ENCODE results near the gene ATOH8. TPM values are rescaled to one million over a fixed set of nuclear protein-coding genes. Genes with fewer than 3 reads are reported as not detected.

Gene ATOH8
- total RNA-seq, 2 experiments from 2014 or later: 0.44 TPM; not detected in 1

DNA sequence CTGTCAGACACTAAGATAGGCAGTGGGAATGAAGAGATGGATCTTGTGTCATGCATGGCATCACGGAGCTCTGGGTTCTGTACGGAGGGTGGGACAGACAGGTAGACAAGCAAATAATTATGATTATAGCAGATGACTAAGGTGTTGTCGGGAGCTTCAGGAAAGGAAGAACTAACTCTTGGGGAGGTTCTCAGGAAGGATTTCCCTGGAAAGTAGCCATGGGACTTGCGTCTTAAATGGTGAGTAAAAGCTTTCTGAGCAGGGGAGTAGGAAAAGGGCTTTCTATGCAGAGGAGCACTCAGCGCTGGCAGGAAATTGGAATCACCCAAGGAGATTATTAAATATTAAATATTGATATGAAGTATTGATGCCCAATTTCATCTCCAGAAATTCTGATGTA is 35.5 kb downstream of the ATOH8 start:
- no TSS peak for BruUV-seq (replicated peaks)
- Histone ChIP-seq H3K36me3 (ENCODE audit: insufficient read depth, low read length) (no peaks in the 10 kb centered on the region), H3K79me2 (ENCODE audit: insufficient read depth, low read depth, low read length) (no peaks in the 10 kb centered on the region), H2AFZ (ENCODE audit: low read length) (no peak overlapping the region), H4K20me1 (ENCODE audit: insufficient read depth, low read length) (no peaks in the 10 kb centered on the region), H3K4me1 (ENCODE audit: insufficient read depth, low read length, poor library complexity, severe bottlenecking) (no peaks in the 10 kb centered on the region), H3K9me3 (ENCODE audit: low read length) (no peaks in the 10 kb centered on the region), H3K4me2 (ENCODE audit: low read length) (no peak overlapping the region), H3K4me3 (ENCODE audit: low read depth, low read length, poor library complexity, severe bottlenecking) (no peak overlapping the region), H3K27ac (ENCODE audit: low read depth, low read length, poor library complexity, severe bottlenecking) (no peak overlapping the region), H3K9me2 (ENCODE audit: insufficient read depth, low read length) (no peaks in the 10 kb centered on the region)
- DNase-seq (ENCODE audit: low spot score): no peak
- ChIA-PET POLR2A (interaction anchor here (0.5 kb wide), 1 partner anchor 397 kb away, joined by 3 read pairs; no protein-coding TSS in a partner anchor), CTCF (ENCODE audit: unreplicated experiment) (no interaction called here)
- intact Hi-C loops (cut with micrococcal nuclease; ENCODE audit: unreplicated experiment): no loop called here
- TF ChIP-seq, protein P1, sequence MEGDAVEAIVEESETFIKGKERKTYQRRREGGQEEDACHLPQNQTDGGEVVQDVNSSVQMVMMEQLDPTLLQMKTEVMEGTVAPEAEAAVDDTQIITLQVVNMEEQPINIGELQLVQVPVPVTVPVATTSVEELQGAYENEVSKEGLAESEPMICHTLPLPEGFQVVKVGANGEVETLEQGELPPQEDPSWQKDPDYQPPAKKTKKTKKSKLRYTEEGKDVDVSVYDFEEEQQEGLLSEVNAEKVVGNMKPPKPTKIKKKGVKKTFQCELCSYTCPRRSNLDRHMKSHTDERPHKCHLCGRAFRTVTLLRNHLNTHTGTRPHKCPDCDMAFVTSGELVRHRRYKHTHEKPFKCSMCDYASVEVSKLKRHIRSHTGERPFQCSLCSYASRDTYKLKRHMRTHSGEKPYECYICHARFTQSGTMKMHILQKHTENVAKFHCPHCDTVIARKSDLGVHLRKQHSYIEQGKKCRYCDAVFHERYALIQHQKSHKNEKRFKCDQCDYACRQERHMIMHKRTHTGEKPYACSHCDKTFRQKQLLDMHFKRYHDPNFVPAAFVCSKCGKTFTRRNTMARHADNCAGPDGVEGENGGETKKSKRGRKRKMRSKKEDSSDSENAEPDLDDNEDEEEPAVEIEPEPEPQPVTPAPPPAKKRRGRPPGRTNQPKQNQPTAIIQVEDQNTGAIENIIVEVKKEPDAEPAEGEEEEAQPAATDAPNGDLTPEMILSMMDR (conservative IDR thresholded peaks at IDR 0.05; ENCODE audit: low read length): no peak
- no peak for TF ChIP-seq EZH2phosphoT487 (IDR thresholded peaks at IDR 0.05; ENCODE audit: borderline replicate concordance, low read depth, low read length)

DNA sequence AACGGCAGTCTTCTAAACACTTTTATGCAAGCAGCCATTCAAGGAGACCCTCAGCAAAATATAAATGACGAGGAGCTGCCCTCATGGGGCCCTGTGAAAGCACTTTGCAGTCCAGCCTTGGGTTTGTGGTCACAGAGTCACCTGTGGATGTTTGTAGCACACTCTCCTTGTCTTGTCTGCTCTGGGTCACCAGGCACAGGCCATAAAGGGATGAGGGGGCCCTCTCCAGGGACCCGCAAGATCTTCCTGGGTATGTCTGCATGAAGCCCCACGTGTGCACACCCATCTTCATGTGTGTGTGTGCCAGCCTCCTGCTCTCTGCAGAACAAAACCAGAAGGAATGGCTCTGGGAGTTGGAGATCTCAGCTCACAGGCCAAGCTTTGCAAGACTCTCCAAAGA is 36.2 kb downstream of the ATOH8 start:
- Histone ChIP-seq H3K4me3 (ENCODE audit: low read depth, low read length, poor library complexity, severe bottlenecking) (no peak overlapping the region), H3K79me2 (ENCODE audit: insufficient read depth, low read depth, low read length) (no peaks in the 10 kb centered on the region), H4K20me1 (ENCODE audit: insufficient read depth, low read length) (no peaks in the 10 kb centered on the region), H3K27ac (ENCODE audit: low read depth, low read length, poor library complexity, severe bottlenecking) (no peak overlapping the region), H3K36me3 (ENCODE audit: insufficient read depth, low read length) (no peaks in the 10 kb centered on the region), H3K9me2 (ENCODE audit: insufficient read depth, low read length) (no peaks in the 10 kb centered on the region), H3K9me3 (ENCODE audit: low read length) (no peaks in the 10 kb centered on the region), H2AFZ (ENCODE audit: low read length) (no peak overlapping the region), H3K4me2 (ENCODE audit: low read length) (no peak overlapping the region), H3K4me1 (ENCODE audit: insufficient read depth, low read length, poor library complexity, severe bottlenecking) (no peaks in the 10 kb centered on the region)
- TF ChIP-seq, protein P1 (conservative IDR thresholded peaks at IDR 0.05; ENCODE audit: low read length): no peak
- TF ChIP-seq EZH2phosphoT487 (IDR thresholded peaks at IDR 0.05; ENCODE audit: borderline replicate concordance, low read depth, low read length): no peak
- no peak for DNase-seq (ENCODE audit: low spot score)
- no TSS peak for BruUV-seq (replicated peaks)
- CTCF ChIA-PET (ENCODE audit: unreplicated experiment): no interaction called here
- POLR2A ChIA-PET: no interaction called here
- intact Hi-C loops (cut with micrococcal nuclease; ENCODE audit: unreplicated experiment): no loop called here

DNA sequence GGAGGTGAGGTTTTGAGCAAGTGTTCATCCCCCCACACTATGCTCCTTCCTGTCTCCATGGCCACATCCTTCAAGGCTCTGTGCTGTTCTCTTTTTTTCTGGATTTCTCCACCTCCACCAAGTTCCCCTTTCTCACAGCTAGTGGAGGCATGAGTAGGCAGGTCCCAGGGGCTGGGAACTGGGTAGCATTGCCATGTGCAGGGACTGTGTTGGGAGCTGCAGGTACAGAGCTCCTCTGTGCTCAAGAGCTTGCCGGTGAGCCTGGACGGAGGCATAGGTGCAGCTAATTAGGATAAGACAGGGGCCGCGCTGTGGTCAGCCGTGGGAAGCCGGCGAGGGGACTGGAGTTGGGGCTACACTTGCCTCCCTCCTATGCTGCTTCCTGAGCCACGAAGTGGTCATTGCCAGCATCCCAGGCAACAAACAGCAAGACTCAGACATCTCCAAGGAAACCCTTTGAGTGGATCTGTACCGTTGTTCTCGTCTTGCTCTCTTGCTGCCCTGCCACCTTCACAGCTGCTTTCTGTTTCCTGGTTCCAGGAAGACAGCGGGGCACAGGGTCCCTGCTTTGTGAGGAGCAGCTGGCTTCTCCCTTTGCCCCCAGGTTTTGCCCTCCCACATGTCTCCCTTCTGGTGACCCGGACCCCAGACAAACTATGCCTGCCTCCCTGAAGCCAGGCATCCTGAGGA is 36.9 kb downstream of the ATOH8 start:
- no peak for DNase-seq (ENCODE audit: low spot score)
- H3K79me2 ChIP-seq (ENCODE audit: insufficient read depth, low read depth, low read length): no peaks in the 10 kb centered on the region
- no peaks in the 10 kb centered on the region for H3K9me3 ChIP-seq (ENCODE audit: low read length)
- no peaks in the 10 kb centered on the region for H4K20me1 ChIP-seq (ENCODE audit: insufficient read depth, low read length)
- no TSS peak for BruUV-seq (replicated peaks)
- H3K27ac ChIP-seq (ENCODE audit: low read depth, low read length, poor library complexity, severe bottlenecking): no peak overlapping the region
- no peaks in the 10 kb centered on the region for H3K4me1 ChIP-seq (ENCODE audit: insufficient read depth, low read length, poor library complexity, severe bottlenecking)
- no peak overlapping the region for H2AFZ ChIP-seq (ENCODE audit: low read length)
- ChIA-PET CTCF (ENCODE audit: unreplicated experiment) (no interaction called here), POLR2A (no interaction called here)
- intact Hi-C loops (cut with micrococcal nuclease; ENCODE audit: unreplicated experiment): no loop called here
- H3K4me2 ChIP-seq (ENCODE audit: low read length): no peak overlapping the region
- H3K9me2 ChIP-seq (ENCODE audit: insufficient read depth, low read length): no peaks in the 10 kb centered on the region
- H3K4me3 ChIP-seq (ENCODE audit: low read depth, low read length, poor library complexity, severe bottlenecking): no peak overlapping the region
- no peaks in the 10 kb centered on the region for H3K36me3 ChIP-seq (ENCODE audit: insufficient read depth, low read length)
- TF ChIP-seq, protein P1 (conservative IDR thresholded peaks at IDR 0.05; ENCODE audit: low read length): no peak
- no peak for TF ChIP-seq EZH2phosphoT487 (IDR thresholded peaks at IDR 0.05; ENCODE audit: borderline replicate concordance, low read depth, low read length)
